HepG2 (cell line): Measurements from ENCODE around the gene B4GALT7. TPM values are rescaled to one million over a fixed set of nuclear protein-coding genes. Genes with fewer than 3 reads are reported as not detected.

ENCODE experiments used
- ARID2 ChIP-seq: sonication (generic); formaldehyde crosslinking; IDR thresholded peaks from 2 replicates; pipeline ENCODE4 v1.8.1; 2022; ENCODE audit warnings: mild to moderate bottlenecking, missing genetic modification reagents, borderline replicate concordance
- CBX1 ChIP-seq: IDR thresholded peaks from one replicate; pipeline ENCODE4 v1.6.1; 2016; ENCODE audit warnings: antibody characterized with exemption, low read depth
- EHMT2 ChIP-seq: fragments of 200-600 bp; sonication (generic); IDR thresholded peaks from 2 replicates; pipeline ENCODE4 v1.7.0; 2017; ENCODE audit warnings: antibody characterized with exemption, low read depth, low read length, borderline replicate concordance
- HDAC2 ChIP-seq: sonication (generic); formaldehyde crosslinking; IDR thresholded peaks from 2 replicates; pipeline ENCODE4 v1.4.0; 2020; ENCODE audit warnings: missing genetic modification reagents
- IRF2 ChIP-seq: IDR thresholded peaks from 2 replicates; pipeline ENCODE4 v1.6.1; 2018; ENCODE audit warnings: missing genetic modification reagents, missing compliant biosample characterization
- MATR3 ChIP-seq: sonication (generic); formaldehyde crosslinking; IDR thresholded peaks from 2 replicates; pipeline ENCODE4 v1.4.0; 2020; ENCODE audit warnings: missing genetic modification reagents
- MYC ChIP-seq: sonication (generic); formaldehyde crosslinking; IDR thresholded peaks from 2 replicates; pipeline ENCODE4 v1.9.0; 2021; ENCODE audit warnings: missing genetic modification reagents, borderline replicate concordance
- RELA ChIP-seq: sonication (generic); formaldehyde crosslinking; IDR thresholded peaks from 2 replicates; pipeline ENCODE4 v1.4.0; 2020; ENCODE audit warnings: missing genetic modification reagents
- SIN3B ChIP-seq: fragments of 150-350 bp; IDR thresholded peaks from 2 replicates; pipeline ENCODE4 v1.6.1; 2014; ENCODE audit warnings: low read length
- SMAD9 ChIP-seq: sonication (generic); formaldehyde crosslinking; IDR thresholded peaks from 2 replicates; pipeline ENCODE4 v1.5.1; 2020; ENCODE audit warnings: mild to moderate bottlenecking, missing genetic modification reagents
- TCF12 ChIP-seq, 2 experiments: fragments of 450-650 bp in 1 of 2; sonication (generic) in 1 of 2; formaldehyde crosslinking in 1 of 2; IDR thresholded peaks; 2 replicates each; pipeline versions ENCODE4 v1.6.1 to v1.8.0; 2017 to 2022; ENCODE audit warnings: antibody characterized with exemption in 1 of 2, mild to moderate bottlenecking in 1 of 2, missing genetic modification reagents in 1 of 2, moderate library complexity in 1 of 2
- ZBTB8A ChIP-seq: sonication (generic); formaldehyde crosslinking; IDR thresholded peaks from 2 replicates; pipeline ENCODE4 v1.4.0; 2020; ENCODE audit warnings: mild to moderate bottlenecking, low read depth, missing genetic modification reagents, borderline replicate concordance
- ZNF274 ChIP-seq: sonication (generic); formaldehyde crosslinking; IDR thresholded peaks from 2 replicates; pipeline ENCODE4 v1.5.1; 2020; ENCODE audit warnings: mild to moderate bottlenecking, missing genetic modification reagents
- ZNF460 ChIP-seq: sonication (generic); formaldehyde crosslinking; IDR thresholded peaks from 2 replicates; pipeline ENCODE4 v1.5.1; 2020; ENCODE audit warnings: missing genetic modification reagents, mild to moderate bottlenecking, borderline replicate concordance
- ZNF550 ChIP-seq: sonication (generic); formaldehyde crosslinking; IDR thresholded peaks from 2 replicates; pipeline ENCODE4 v1.4.0; 2020; ENCODE audit warnings: mild to moderate bottlenecking, missing genetic modification reagents, borderline replicate concordance
- ZNF607 ChIP-seq: sonication (generic); formaldehyde crosslinking; IDR thresholded peaks from 2 replicates; pipeline ENCODE4 v1.5.1; 2020; ENCODE audit warnings: missing genetic modification reagents, mild to moderate bottlenecking, borderline replicate concordance
- ZNF652 ChIP-seq: IDR thresholded peaks from 2 replicates; pipeline ENCODE4 v1.6.1; 2016; ENCODE audit warnings: low read depth, borderline replicate concordance
- ZNF792 ChIP-seq: IDR thresholded peaks from 2 replicates; pipeline ENCODE4 v1.6.1; 2016
- polyA plus RNA-seq, 8 experiments: library from polyadenylated mRNA; depleted of rRNA in 3 of 8; stranded (reverse) in 7 of 8; unstranded in 1 of 8; fragments of >200 nt; fragmentation: Illumina TruSeq in 4 of 8; extraction: Trizol in 4 of 8; gene quantifications; 2 replicates each; pipeline versions ENCODE4 v1.2.1 to v1.2.3, GENCODE V29; 2011 to 2016; ENCODE audit warnings: low read depth in 4 of 8, missing spikeins in 1 of 8, mixed read lengths in 1 of 8; ENCODE audit not compliant: insufficient read depth in 1 of 8
- total RNA-seq, 5 experiments: library from RNA; depleted of rRNA; stranded (reverse); fragments of >200 nt; fragmentation: Illumina TruSeq; extraction: Trizol; gene quantifications; 2 replicates each; pipeline ENCODE4 v1.2.3, GENCODE V29; 2016; ENCODE audit warnings: low read depth in 1 of 5
- TF ChIP-seq, protein P1 (sequence below): IDR thresholded peaks from 2 replicates; pipeline ENCODE4 v1.6.1; 2016
- TF ChIP-seq, protein P2 (sequence below): sonication (generic); formaldehyde crosslinking; IDR thresholded peaks from 2 replicates; pipeline ENCODE4 v1.4.0; 2020; ENCODE audit warnings: mild to moderate bottlenecking, low read depth, missing genetic modification reagents
- TF ChIP-seq, protein P3 (sequence below): sonication (generic); formaldehyde crosslinking; IDR thresholded peaks from 2 replicates; pipeline ENCODE4 v1.4.0; 2020; ENCODE audit warnings: missing genetic modification reagents
- TF ChIP-seq, protein P4 (sequence below): IDR thresholded peaks from 2 replicates; pipeline ENCODE4 v1.6.1; 2016; ENCODE audit warnings: mild to moderate bottlenecking

Gene B4GALT7
- total and polyA plus RNA-seq, 2 of the 13 experiments (the other 11 are each of a cell fraction or from before 2014, with no cell fraction given) = 16.4 to 20.5 TPM

DNA sequence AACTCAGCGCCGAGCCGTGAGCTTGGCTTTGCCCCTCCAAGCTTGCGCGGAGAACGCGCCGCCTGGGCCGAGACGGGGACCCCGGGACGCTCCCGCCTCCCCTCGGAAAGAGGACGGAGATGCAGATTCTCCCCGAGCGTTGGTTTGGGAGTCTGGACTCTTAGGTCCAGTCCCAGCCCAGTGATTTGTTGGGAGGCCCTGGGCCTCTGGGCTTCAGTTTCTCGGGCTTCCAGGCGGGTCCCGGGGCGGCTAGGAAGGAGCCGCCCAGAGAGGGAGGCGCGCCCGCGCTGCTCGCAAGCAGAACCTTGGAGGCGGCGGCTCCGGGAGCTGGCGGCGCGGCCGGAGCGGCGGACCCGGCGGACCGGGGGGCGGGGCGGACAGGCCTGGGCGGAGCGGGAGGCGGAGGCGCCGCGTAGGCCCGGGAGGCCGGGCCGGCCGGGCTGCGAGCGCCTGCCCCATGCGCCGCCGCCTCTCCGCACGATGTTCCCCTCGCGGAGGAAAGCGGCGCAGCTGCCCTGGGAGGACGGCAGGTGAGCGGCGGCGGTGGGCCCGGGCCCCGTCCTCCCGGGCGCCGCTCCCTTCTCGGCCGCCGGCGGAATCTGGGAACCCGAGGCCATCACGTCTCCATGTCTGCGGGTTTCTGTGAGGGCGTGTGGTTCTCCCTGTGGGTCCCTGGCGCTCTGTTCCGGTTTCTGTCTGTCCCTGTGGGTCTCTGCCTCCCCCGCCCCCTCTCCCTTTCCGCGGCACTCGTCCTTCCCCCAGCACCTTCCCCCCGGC lies at the start of gene B4GALT7 (continued):
- 0 out of 2 replicates have a peak, but pooled peaks have one; percentile 62 for TF ChIP-seq ZBTB8A
- no peak for TF ChIP-seq ZNF607
- TF ChIP-seq CBX1 = no peak
- TF ChIP-seq, protein P1, sequence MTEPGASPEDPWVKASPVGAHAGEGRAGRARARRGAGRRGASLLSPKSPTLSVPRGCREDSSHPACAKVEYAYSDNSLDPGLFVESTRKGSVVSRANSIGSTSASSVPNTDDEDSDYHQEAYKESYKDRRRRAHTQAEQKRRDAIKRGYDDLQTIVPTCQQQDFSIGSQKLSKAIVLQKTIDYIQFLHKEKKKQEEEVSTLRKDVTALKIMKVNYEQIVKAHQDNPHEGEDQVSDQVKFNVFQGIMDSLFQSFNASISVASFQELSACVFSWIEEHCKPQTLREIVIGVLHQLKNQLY (CRISPR knock-in tag) = no peak
- TF ChIP-seq EHMT2 = no peak
- TF ChIP-seq ZNF274 = no peak
- TF ChIP-seq SMAD9 = no peak
- 0 out of 2 replicates have a peak, but pooled peaks have one; percentile 26 for TF ChIP-seq HDAC2 (CRISPR knock-in tag)
- TF ChIP-seq IRF2 (CRISPR knock-in tag) = peak; percentile 78; the same call in 1 of the 2 replicates
- TF ChIP-seq SIN3B = peak; percentile 92
- TF ChIP-seq RELA (CRISPR knock-in tag) = peak; percentile 42; the same call in 1 of the 2 replicates
- TF ChIP-seq, protein P2, sequence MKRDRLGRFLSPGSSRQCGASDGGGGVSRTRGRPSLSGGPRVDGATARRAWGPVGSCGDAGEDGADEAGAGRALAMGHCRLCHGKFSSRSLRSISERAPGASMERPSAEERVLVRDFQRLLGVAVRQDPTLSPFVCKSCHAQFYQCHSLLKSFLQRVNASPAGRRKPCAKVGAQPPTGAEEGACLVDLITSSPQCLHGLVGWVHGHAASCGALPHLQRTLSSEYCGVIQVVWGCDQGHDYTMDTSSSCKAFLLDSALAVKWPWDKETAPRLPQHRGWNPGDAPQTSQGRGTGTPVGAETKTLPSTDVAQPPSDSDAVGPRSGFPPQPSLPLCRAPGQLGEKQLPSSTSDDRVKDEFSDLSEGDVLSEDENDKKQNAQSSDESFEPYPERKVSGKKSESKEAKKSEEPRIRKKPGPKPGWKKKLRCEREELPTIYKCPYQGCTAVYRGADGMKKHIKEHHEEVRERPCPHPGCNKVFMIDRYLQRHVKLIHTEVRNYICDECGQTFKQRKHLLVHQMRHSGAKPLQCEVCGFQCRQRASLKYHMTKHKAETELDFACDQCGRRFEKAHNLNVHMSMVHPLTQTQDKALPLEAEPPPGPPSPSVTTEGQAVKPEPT = 0 out of 2 replicates have a peak, but pooled peaks have one; percentile 26
- TF ChIP-seq, protein P3, sequence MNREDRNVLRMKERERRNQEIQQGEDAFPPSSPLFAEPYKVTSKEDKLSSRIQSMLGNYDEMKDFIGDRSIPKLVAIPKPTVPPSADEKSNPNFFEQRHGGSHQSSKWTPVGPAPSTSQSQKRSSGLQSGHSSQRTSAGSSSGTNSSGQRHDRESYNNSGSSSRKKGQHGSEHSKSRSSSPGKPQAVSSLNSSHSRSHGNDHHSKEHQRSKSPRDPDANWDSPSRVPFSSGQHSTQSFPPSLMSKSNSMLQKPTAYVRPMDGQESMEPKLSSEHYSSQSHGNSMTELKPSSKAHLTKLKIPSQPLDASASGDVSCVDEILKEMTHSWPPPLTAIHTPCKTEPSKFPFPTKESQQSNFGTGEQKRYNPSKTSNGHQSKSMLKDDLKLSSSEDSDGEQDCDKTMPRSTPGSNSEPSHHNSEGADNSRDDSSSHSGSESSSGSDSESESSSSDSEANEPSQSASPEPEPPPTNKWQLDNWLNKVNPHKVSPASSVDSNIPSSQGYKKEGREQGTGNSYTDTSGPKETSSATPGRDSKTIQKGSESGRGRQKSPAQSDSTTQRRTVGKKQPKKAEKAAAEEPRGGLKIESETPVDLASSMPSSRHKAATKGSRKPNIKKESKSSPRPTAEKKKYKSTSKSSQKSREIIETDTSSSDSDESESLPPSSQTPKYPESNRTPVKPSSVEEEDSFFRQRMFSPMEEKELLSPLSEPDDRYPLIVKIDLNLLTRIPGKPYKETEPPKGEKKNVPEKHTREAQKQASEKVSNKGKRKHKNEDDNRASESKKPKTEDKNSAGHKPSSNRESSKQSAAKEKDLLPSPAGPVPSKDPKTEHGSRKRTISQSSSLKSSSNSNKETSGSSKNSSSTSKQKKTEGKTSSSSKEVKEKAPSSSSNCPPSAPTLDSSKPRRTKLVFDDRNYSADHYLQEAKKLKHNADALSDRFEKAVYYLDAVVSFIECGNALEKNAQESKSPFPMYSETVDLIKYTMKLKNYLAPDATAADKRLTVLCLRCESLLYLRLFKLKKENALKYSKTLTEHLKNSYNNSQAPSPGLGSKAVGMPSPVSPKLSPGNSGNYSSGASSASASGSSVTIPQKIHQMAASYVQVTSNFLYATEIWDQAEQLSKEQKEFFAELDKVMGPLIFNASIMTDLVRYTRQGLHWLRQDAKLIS (CRISPR knock-in tag) = no peak
- peak; percentile 56; the same call in 1 of the 2 replicates for TF ChIP-seq MYC (CRISPR knock-in tag)
- TF ChIP-seq TCF12 (IDR thresholded peaks at IDR 0.05) = no peak
- no peak; the same call in 1 of the 2 replicates for TF ChIP-seq TCF12 (CRISPR knock-in tag; IDR thresholded peaks at IDR 0.05)
- TF ChIP-seq, protein P4, sequence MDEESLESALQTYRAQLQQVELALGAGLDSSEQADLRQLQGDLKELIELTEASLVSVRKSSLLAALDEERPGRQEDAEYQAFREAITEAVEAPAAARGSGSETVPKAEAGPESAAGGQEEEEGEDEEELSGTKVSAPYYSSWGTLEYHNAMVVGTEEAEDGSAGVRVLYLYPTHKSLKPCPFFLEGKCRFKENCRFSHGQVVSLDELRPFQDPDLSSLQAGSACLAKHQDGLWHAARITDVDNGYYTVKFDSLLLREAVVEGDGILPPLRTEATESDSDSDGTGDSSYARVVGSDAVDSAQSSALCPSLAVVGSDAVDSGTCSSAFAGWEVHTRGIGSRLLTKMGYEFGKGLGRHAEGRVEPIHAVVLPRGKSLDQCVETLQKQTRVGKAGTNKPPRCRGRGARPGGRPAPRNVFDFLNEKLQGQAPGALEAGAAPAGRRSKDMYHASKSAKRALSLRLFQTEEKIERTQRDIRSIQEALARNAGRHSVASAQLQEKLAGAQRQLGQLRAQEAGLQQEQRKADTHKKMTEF = peak; percentile 74; the same call in 1 of the 2 replicates
- 0 out of 2 replicates have a peak, but pooled peaks have one; percentile 68 for TF ChIP-seq ARID2 (CRISPR knock-in tag)
- no peak for TF ChIP-seq MATR3 (CRISPR knock-in tag)
- no peak for TF ChIP-seq ZNF652 (CRISPR knock-in tag)
- TF ChIP-seq ZNF550 (CRISPR knock-in tag) = no peak
- no peak for TF ChIP-seq ZNF460
- TF ChIP-seq ZNF792 = 0 out of 2 replicates have a peak, but pooled peaks have one; percentile 58
